Ectodermal cell (in vitro differentiated cells): ENCODE measurements around the gene GMDS.

Source experiments
- H3K27ac ChIP-seq: 2 replicates; pipeline ENCODE4 v1.7.0; 2013; ENCODE audit warnings: mild to moderate bottlenecking, low read depth, low read length; ENCODE audit not compliant: insufficient read depth, poor library complexity, severe bottlenecking
- H3K27me3 ChIP-seq: 2 replicates; pipeline ENCODE4 v1.7.0; 2013; ENCODE audit warnings: mild to moderate bottlenecking, low read length; ENCODE audit not compliant: insufficient read depth, control insufficient read depth, poor library complexity, severe bottlenecking
- H3K36me3 ChIP-seq: one replicate; pipeline ENCODE4 v1.7.0; 2013; ENCODE audit warnings: low read length; ENCODE audit not compliant: control insufficient read depth, insufficient read depth
- H3K4me1 ChIP-seq: one replicate; pipeline ENCODE4 v1.7.0; 2013; ENCODE audit warnings: low read length; ENCODE audit not compliant: control insufficient read depth, insufficient read depth
- H3K4me3 ChIP-seq: 2 replicates; pipeline ENCODE4 v1.7.0; 2013; ENCODE audit warnings: low read depth, low read length, control low read depth; ENCODE audit not compliant: insufficient read depth
- H3K9me3 ChIP-seq: 2 replicates; pipeline ENCODE4 v1.7.0; 2013; ENCODE audit warnings: mild to moderate bottlenecking, low read length, moderate library complexity; ENCODE audit not compliant: control insufficient read depth
- WGBS, 2 experiments: methylation state at CpG; one replicate each; pipeline ENCODE4 v1.1.7; 2013; ENCODE audit warnings: missing lambda C conversion rate in 2 of 2; 5-methylcytosine and 5-hydroxymethylcytosine counted together

The GMDS gene

GRCh38 chr6:1713016-1713600 is 532.3 kb downstream of the GMDS start:
- no peaks in the 10 kb centered on the region for H3K36me3 ChIP-seq
- 88 to 90% methylated on average over 16 of the region's 16 CpGs for WGBS, 2 experiments

GRCh38 chr6:1712451-1712850 is 533.0 kb downstream of the GMDS start:
- Histone ChIP-seq H3K4me1 (peaks cover 12% of the 10 kb centered on the region), H3K4me3 (no peak overlapping the region), H3K9me3 (no peaks in the 10 kb centered on the region), H3K27me3 (no peaks in the 10 kb centered on the region), H3K27ac (no peak overlapping the region), H3K36me3 (no peaks in the 10 kb centered on the region)
- WGBS, 2 experiments: 92 to 96% methylated on average over 3 of the region's 3 CpGs

More at GRCh38 chr6:1713016-1713600, 532.3 kb downstream of the GMDS start:
- Histone ChIP-seq H3K27me3 (no peaks in the 10 kb centered on the region), H3K27ac (no peak overlapping the region), H3K9me3 (no peaks in the 10 kb centered on the region), H3K4me1 (peaks cover 8% of the 10 kb centered on the region), H3K4me3 (no peak overlapping the region)

GRCh38 chr6:1711136-1711535 is 534.3 kb downstream of the GMDS start:
- H3K27ac ChIP-seq: no peak overlapping the region
- WGBS, 2 experiments: 74 to 76% methylated on average over 6 of the region's 6 CpGs
- H3K4me1 ChIP-seq: peaks cover 12% of the 10 kb centered on the region
- H3K4me3 ChIP-seq: no peak overlapping the region
- H3K9me3 ChIP-seq: no peaks in the 10 kb centered on the region
- H3K36me3 ChIP-seq: no peaks in the 10 kb centered on the region
- no peaks in the 10 kb centered on the region for H3K27me3 ChIP-seq

- H3K36me3 ChIP-seq: no peaks in the 10 kb centered on the region
- peaks cover 12% of the 10 kb centered on the region for H3K4me1 ChIP-seq
- H3K27me3 ChIP-seq: no peaks in the 10 kb centered on the region
- no peak overlapping the region for H3K4me3 ChIP-seq
- 92 to 95% methylated on average over 8 of the region's 8 CpGs for WGBS, 2 experiments
- no peaks in the 10 kb centered on the region for H3K9me3 ChIP-seq
- no peak overlapping the region for H3K27ac ChIP-seq
Measured at GRCh38 chr6:1709234-1709641, 536.2 kb downstream of the GMDS start.

- WGBS, 2 experiments: 96 to 97% methylated on average over 2 of the region's 2 CpGs
- no peaks in the 10 kb centered on the region for H3K27me3 ChIP-seq
Measured at GRCh38 chr6:1708820-1709219, 536.6 kb downstream of the GMDS start.

GRCh38 chr6:1708122-1708521 is 537.3 kb downstream of the GMDS start:
- no peaks in the 10 kb centered on the region for H3K27me3 ChIP-seq
- 77% methylated on average over 15 of the region's 15 CpGs for WGBS, 2 experiments
- no peak overlapping the region for H3K27ac ChIP-seq

More at GRCh38 chr6:1708820-1709219, 536.6 kb downstream of the GMDS start:
- no peak overlapping the region for H3K27ac ChIP-seq
- no peaks in the 10 kb centered on the region for H3K36me3 ChIP-seq
- H3K9me3 ChIP-seq: no peaks in the 10 kb centered on the region
- H3K4me1 ChIP-seq: peaks cover 12% of the 10 kb centered on the region
- no peak overlapping the region for H3K4me3 ChIP-seq

GRCh38 chr6:1705630-1706029 is 539.8 kb downstream of the GMDS start:
- Histone ChIP-seq H3K9me3 (no peaks in the 10 kb centered on the region), H3K27me3 (no peaks in the 10 kb centered on the region), H3K4me1 (peaks cover 16% of the 10 kb centered on the region), H3K36me3 (no peaks in the 10 kb centered on the region), H3K27ac (no peak overlapping the region), H3K4me3 (no peak overlapping the region)
- WGBS, 2 experiments: 92 to 94% methylated on average over 8 of the region's 8 CpGs

More at GRCh38 chr6:1708122-1708521, 537.3 kb downstream of the GMDS start:
- no peaks in the 10 kb centered on the region for H3K9me3 ChIP-seq
- no peaks in the 10 kb centered on the region for H3K36me3 ChIP-seq
- peaks cover 12% of the 10 kb centered on the region for H3K4me1 ChIP-seq
- no peak overlapping the region for H3K4me3 ChIP-seq

GRCh38 chr6:1705183-1705582 is 540.2 kb downstream of the GMDS start:
- Histone ChIP-seq H3K9me3 (no peaks in the 10 kb centered on the region), H3K4me1 (peaks cover 16% of the 10 kb centered on the region), H3K27me3 (no peaks in the 10 kb centered on the region), H3K4me3 (no peak overlapping the region), H3K36me3 (no peaks in the 10 kb centered on the region), H3K27ac (no peak overlapping the region)
- 92 to 98% methylated on average over 4 of the region's 4 CpGs for WGBS, 2 experiments

- H3K4me3 ChIP-seq: no peak overlapping the region
- no peaks in the 10 kb centered on the region for H3K36me3 ChIP-seq
- H3K9me3 ChIP-seq: no peaks in the 10 kb centered on the region
- peaks cover 16% of the 10 kb centered on the region for H3K4me1 ChIP-seq
- WGBS, 2 experiments: 79 to 82% methylated on average over 7 of the region's 7 CpGs
- no peak overlapping the region for H3K27ac ChIP-seq
- H3K27me3 ChIP-seq: no peaks in the 10 kb centered on the region
Measured at GRCh38 chr6:1704711-1705110, 540.7 kb downstream of the GMDS start.

GRCh38 chr6:1703923-1704322 is 541.5 kb downstream of the GMDS start:
- H3K27ac ChIP-seq: no peak overlapping the region
- H3K4me1 ChIP-seq: peaks cover 16% of the 10 kb centered on the region
- H3K9me3 ChIP-seq: no peaks in the 10 kb centered on the region
- 86 to 87% methylated on average over 6 of the region's 6 CpGs for WGBS, 2 experiments
- H3K4me3 ChIP-seq: no peak overlapping the region
- H3K36me3 ChIP-seq: no peaks in the 10 kb centered on the region
- no peaks in the 10 kb centered on the region for H3K27me3 ChIP-seq
